ENCODE measurements around the gene TMPRSS6.

The TMPRSS6 gene

DNA sequence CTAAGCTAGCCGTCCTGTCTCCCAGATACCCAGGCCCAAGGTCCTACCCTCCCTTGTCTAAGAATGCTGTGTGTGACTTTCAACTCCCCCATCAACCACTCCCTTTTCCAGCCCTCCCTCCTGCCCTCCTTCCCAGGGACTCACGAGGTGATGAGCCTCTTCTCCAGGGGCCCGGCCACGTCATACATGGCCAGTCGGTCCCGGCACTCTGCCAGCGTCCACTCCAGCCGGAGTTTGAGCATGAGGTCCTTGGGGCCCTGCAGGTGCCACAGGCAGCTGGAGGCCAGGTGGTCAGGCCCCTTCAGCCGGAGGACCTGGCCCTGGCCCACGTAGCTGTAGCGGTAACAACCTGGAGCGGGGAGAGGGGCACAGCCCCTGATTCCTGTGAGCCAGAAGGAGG, 20.1 kb downstream of the TMPRSS6 start:
- Mint-ChIP-seq H3K27ac (no peak overlapping the region), H3K36me3 (ENCODE audit: low read depth) (no peaks in the 10 kb centered on the region), H3K9me3 (no peaks in the 10 kb centered on the region), H3K4me1 (peaks cover 6% of the 10 kb centered on the region), H3K27me3 (ENCODE audit: low read depth) (peaks cover 21% of the 10 kb centered on the region), H3K4me3 (no peak overlapping the region)
- TF ChIP-seq, protein P1, sequence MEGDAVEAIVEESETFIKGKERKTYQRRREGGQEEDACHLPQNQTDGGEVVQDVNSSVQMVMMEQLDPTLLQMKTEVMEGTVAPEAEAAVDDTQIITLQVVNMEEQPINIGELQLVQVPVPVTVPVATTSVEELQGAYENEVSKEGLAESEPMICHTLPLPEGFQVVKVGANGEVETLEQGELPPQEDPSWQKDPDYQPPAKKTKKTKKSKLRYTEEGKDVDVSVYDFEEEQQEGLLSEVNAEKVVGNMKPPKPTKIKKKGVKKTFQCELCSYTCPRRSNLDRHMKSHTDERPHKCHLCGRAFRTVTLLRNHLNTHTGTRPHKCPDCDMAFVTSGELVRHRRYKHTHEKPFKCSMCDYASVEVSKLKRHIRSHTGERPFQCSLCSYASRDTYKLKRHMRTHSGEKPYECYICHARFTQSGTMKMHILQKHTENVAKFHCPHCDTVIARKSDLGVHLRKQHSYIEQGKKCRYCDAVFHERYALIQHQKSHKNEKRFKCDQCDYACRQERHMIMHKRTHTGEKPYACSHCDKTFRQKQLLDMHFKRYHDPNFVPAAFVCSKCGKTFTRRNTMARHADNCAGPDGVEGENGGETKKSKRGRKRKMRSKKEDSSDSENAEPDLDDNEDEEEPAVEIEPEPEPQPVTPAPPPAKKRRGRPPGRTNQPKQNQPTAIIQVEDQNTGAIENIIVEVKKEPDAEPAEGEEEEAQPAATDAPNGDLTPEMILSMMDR (IDR thresholded peaks at IDR 0.05; ENCODE audit: unreplicated experiment in 3 of 3): no peak

GRCh38 chr22:37088750-37089408, 20.6 kb downstream of the TMPRSS6 start:
- TF ChIP-seq, protein P1 (IDR thresholded peaks at IDR 0.05; ENCODE audit: unreplicated experiment in 3 of 3): no peak
- Mint-ChIP-seq H3K4me1 (peaks cover 6% of the 10 kb centered on the region), H3K4me3 (no peak overlapping the region), H3K9me3 (no peaks in the 10 kb centered on the region), H3K36me3 (ENCODE audit: low read depth) (no peaks in the 10 kb centered on the region), H3K27ac (no peak overlapping the region), H3K27me3 (ENCODE audit: low read depth) (peaks cover 16% of the 10 kb centered on the region)

DNA sequence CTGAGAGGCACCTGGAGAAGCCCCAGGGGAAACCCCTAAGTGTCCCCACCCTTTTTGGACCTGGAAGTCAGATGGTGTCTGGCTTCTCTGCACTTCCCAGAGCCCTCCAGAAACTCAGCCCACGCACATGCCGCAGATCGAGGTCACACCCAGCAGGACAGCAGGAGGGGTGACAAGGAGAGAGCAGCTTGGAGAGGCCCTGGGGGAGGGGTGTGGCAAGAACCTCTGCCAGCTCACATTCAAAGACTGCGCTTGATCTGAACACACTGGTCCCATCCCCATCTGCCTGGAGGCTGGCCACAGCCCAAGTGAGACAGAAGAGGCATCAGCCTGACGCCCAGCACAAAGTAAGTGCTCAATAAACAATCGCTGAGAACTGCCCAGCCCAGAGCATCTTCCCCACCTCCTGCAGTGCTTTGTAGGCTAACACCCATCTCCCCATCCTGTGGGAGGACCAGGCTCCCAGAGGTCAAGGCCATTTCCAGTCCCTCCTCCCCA, 21.4 kb downstream of the TMPRSS6 start:
- H3K9me3 Mint-ChIP-seq: no peaks in the 10 kb centered on the region
- H3K4me1 Mint-ChIP-seq: peaks cover 6% of the 10 kb centered on the region
- TF ChIP-seq, protein P1 (IDR thresholded peaks at IDR 0.05; ENCODE audit: unreplicated experiment in 3 of 3): no peak
- no peak overlapping the region for H3K4me3 Mint-ChIP-seq
- no peaks in the 10 kb centered on the region for H3K36me3 Mint-ChIP-seq (ENCODE audit: low read depth)
- H3K27me3 Mint-ChIP-seq (ENCODE audit: low read depth): peaks cover 23% of the 10 kb centered on the region
- H3K27ac Mint-ChIP-seq: no peak overlapping the region

- Mint-ChIP-seq H3K4me3 (no peak overlapping the region), H3K9me3 (no peaks in the 10 kb centered on the region), H3K36me3 (ENCODE audit: low read depth) (no peaks in the 10 kb centered on the region), H3K27ac (no peak overlapping the region), H3K27me3 (ENCODE audit: low read depth) (peaks cover 19% of the 10 kb centered on the region), H3K4me1 (no peaks in the 10 kb centered on the region)
- TF ChIP-seq, protein P1 (IDR thresholded peaks at IDR 0.05; ENCODE audit: unreplicated experiment in 3 of 3): no peak
These were observed 23.3 kb downstream of the TMPRSS6 start for GRCh38 chr22:37086184-37086583.

DNA sequence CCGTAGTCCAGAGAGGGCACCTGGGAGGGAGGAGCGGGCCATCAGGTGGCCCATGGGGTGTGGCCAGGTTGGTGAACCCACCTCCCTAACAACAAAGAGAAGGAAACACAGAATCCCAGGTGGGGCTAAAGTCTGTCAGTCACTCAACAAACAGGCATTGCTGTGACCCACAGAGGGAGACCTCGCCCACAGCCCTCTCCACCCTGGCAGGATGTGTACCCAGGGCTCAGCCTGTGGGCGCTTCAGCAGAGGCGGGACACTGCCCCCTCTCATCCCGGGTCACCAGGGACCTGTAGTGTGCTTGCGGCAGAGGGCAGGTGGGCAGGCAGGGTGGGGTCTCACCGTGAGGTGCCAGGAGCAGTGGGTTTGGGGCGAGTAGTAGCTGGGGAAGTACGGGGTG, 25.1 kb downstream of the TMPRSS6 start:
- TF ChIP-seq, protein P1 (IDR thresholded peaks at IDR 0.05; ENCODE audit: unreplicated experiment in 3 of 3): no peak
- Mint-ChIP-seq H3K27ac (no peak overlapping the region), H3K27me3 (ENCODE audit: low read depth) (peaks cover 24% of the 10 kb centered on the region), H3K4me3 (no peak overlapping the region), H3K36me3 (ENCODE audit: low read depth) (no peaks in the 10 kb centered on the region), H3K4me1 (no peaks in the 10 kb centered on the region), H3K9me3 (no peaks in the 10 kb centered on the region)

DNA sequence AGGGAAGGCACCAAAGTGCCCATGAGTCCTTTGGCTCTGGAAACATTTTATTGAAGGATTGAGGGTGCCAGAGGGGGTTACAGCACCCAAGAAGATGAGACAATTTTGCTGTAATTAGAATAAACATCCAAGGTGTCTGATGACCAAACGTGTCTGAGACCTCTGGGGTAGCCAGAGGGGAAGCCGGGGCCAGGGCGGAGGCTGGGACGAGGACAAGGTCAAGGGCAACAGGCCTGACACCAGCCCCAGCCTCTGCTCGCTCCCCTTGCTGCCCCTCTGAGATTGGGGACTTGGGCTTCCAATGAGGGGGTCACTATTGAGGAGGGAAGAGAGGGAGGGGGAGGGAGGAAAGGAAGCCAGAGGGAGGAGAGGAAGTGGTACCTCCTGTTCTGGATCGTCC, 25.6 kb downstream of the TMPRSS6 start:
- Mint-ChIP-seq H3K36me3 (ENCODE audit: low read depth) (no peaks in the 10 kb centered on the region), H3K4me1 (no peaks in the 10 kb centered on the region), H3K9me3 (no peaks in the 10 kb centered on the region), H3K4me3 (no peak overlapping the region), H3K27ac (no peak overlapping the region), H3K27me3 (ENCODE audit: low read depth) (peaks cover 23% of the 10 kb centered on the region)
- TF ChIP-seq, protein P1 (IDR thresholded peaks at IDR 0.05; ENCODE audit: unreplicated experiment in 3 of 3): no peak
